IMR-90 (cell line): Measurements from ENCODE around the gene PDZD2.

Experiments
- CTCF ChIP-seq: conservative IDR thresholded peaks from 2 replicates; pipeline ENCODE4 v1.5.1; 2012; ENCODE audit warnings: mild to moderate bottlenecking, low read depth, low read length, improper control_type of control experiment
- FOS ChIP-seq: fragments of 150-350 bp; IDR thresholded peaks from 2 replicates; pipeline ENCODE4 v1.6.1; 2016; ENCODE audit warnings: low read depth, low read length
- SMC3 ChIP-seq: fragments of 150-350 bp; IDR thresholded peaks from 2 replicates; pipeline ENCODE4 v1.6.1; 2016; ENCODE audit warnings: low read depth, mild to moderate bottlenecking, antibody characterized with exemption, low read length, moderate library complexity
- TF ChIP-seq, protein P1 (sequence below): fragments of 150-350 bp; IDR thresholded peaks from 2 replicates; pipeline ENCODE4 v1.6.1; 2017; ENCODE audit warnings: mild to moderate bottlenecking, antibody characterized with exemption, low read length, low read depth

DNA sequence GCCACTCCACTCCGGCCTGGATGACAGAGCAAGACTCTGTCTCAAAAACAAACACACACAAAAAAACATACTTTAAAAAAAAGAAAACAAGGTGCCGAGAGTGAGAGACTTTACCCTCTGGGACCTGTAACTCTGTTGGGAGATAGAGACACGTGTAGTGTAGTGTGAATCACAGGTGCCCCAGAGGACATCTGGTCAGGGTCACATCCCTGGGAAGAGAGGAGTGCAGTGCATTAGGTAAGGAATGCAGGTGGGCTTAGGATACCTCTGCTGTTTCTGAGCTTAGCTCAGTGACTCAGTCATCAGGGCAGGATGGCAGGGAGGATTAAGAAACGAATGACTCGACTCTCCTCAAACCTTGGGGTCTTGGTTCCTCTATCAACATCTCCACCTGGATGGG is 360.5 kb downstream of the PDZD2 start:
- TF ChIP-seq CTCF (no peak), FOS (no peak), SMC3 (no peak)
- TF ChIP-seq, protein P1, sequence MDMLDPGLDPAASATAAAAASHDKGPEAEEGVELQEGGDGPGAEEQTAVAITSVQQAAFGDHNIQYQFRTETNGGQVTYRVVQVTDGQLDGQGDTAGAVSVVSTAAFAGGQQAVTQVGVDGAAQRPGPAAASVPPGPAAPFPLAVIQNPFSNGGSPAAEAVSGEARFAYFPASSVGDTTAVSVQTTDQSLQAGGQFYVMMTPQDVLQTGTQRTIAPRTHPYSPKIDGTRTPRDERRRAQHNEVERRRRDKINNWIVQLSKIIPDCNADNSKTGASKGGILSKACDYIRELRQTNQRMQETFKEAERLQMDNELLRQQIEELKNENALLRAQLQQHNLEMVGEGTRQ, result no peak
